Spinal cord (tissue), 10 donors: Measurements from ENCODE around the gene POLE2. TPM values are rescaled to one million over a fixed set of nuclear protein-coding genes. Genes with fewer than 3 reads are reported as not detected.
A peak's percentile ranks its signal among the peaks of the same experiment; 100 is the strongest.
"Not testable (repeated sequence)": the region's sequence is repeated elsewhere in the genome, so short reads cannot be mapped to it uniquely, and the experiment has no call there.

Experiments
- DNase-seq, 6 donors: peaks; one replicate each; pipeline versions ENCODE4 v3.0.0 to v3.0.0-alpha.2; 2013 to 2015; ENCODE audit warnings: low spot score in 6 of 6, low read depth in 4 of 6
- H3K27ac ChIP-seq: one replicate; pipeline ENCODE4 v1.5.1; 2013; ENCODE audit warnings: low read depth, low read length, control low read depth
- H3K27me3 ChIP-seq: one replicate; pipeline ENCODE4 v1.6.1; 2013; ENCODE audit warnings: low read length; ENCODE audit not compliant: control insufficient read depth, insufficient read depth
- H3K36me3 ChIP-seq: one replicate; pipeline ENCODE4 v1.6.1; 2013; ENCODE audit warnings: low read length; ENCODE audit not compliant: control insufficient read depth, insufficient read depth
- H3K4me1 ChIP-seq: one replicate; pipeline ENCODE4 v1.6.1; 2013; ENCODE audit warnings: low read length; ENCODE audit not compliant: control insufficient read depth, insufficient read depth
- H3K4me3 ChIP-seq: one replicate; pipeline ENCODE4 v1.5.1; 2013; ENCODE audit warnings: low read depth, low read length, control low read depth
- H3K9me3 ChIP-seq: one replicate; pipeline ENCODE4 v1.6.1; 2013; ENCODE audit warnings: low read length; ENCODE audit not compliant: control insufficient read depth, insufficient read depth
- WGBS: methylation state at CpG from one replicate; pipeline ENCODE4 v1.1.5; 2013; ENCODE audit warnings: missing lambda C conversion rate; ENCODE audit not compliant: insufficient coverage; 5-methylcytosine and 5-hydroxymethylcytosine counted together
- long read RNA-seq, 4 donors: transcript quantifications; one replicate each; lab custom pipeline, GENCODE V29; 2026
- polyA plus RNA-seq, 2 donors: library from polyadenylated mRNA; unstranded; fragments of 120-200 nt; gene quantifications; one replicate each; pipeline ENCODE4 v1.2.1, GENCODE V29; 2013; ENCODE audit not compliant: insufficient read length in 2 of 2
- total RNA-seq, 2 donors: library from RNA; depleted of rRNA in 1 of 2; stranded (reverse); fragments of 120-200 nt in 1 of 2; fragments of >200 nt in 1 of 2; gene quantifications; one replicate each; pipeline versions ENCODE4 v1.2.3 to v1.2.4, GENCODE V29; 2013 to 2014
- donor health status: healthy.

The POLE2 gene
- 10 to 100 TPM; 10.6 to 20.1 TPM for total RNA-seq
- 10 to 100 TPM in 1 of 2 donors, 1 to 10 TPM in 1; 8.3 to 14.8 TPM for polyA plus RNA-seq
- long read RNA-seq, donor 1, partial matches to known transcripts = 0 of 4 reads
- long read RNA-seq, donor 1, other reads (novel, unspliced or antisense) = 0 of 4 reads
- long read RNA-seq, donor 2 = 0 reads
- long read RNA-seq, donor 3 = 0 reads
- long read RNA-seq, donor 4, partial matches to known transcripts = 0 of 3 reads
- long read RNA-seq, donor 4, other reads (novel, unspliced or antisense) = 0 of 3 reads

- peak; percentile 54 to 92 (median 70) for DNase-seq
These were observed at the start of gene POLE2 for GRCh38 chr14:49687942-49688700. Gene POLE2, minus strand, starts transcription at chr14:49688214. Its CDS starts 11 bp downstream, at chr14:49688203.

GRCh38 chr14:49735669-49736068, 47.7 kb upstream of the POLE2 start:
- not testable (repeated sequence) for DNase-seq, H3K4me1 ChIP-seq, H3K4me3 ChIP-seq, H3K9me3 ChIP-seq, H3K27ac ChIP-seq, H3K27me3 ChIP-seq
- peaks cover 14% of the 10 kb centered on the region for H3K36me3 ChIP-seq
- WGBS = 100% methylated on average over 2 of the region's 4 CpGs

More at GRCh38 chr14:49687942-49688700, at the start of gene POLE2:
- Histone ChIP-seq H3K36me3 (no peaks in the 10 kb centered on the region), H3K27me3 (no peaks in the 10 kb centered on the region), H3K27ac (peak within 1 kb of the TSS; percentile 97), H3K9me3 (no peaks in the 10 kb centered on the region), H3K4me1 (peaks cover 10% of the 10 kb centered on the region), H3K4me3 (peak within 1 kb of the TSS; percentile 76)
- WGBS = 2% methylated on average over 65 of the region's 67 CpGs

- no peak for DNase-seq
- Histone ChIP-seq H3K4me1 (no peaks in the 10 kb centered on the region), H3K27ac (no peak overlapping the region), H3K36me3 (peaks cover 10% of the 10 kb centered on the region), H3K4me3 (no peak overlapping the region), H3K27me3 (no peaks in the 10 kb centered on the region), H3K9me3 (no peaks in the 10 kb centered on the region)
These were observed 45.8 kb upstream of the POLE2 start for GRCh38 chr14:49733836-49734235.

- H3K4me3 ChIP-seq = no peak overlapping the region
- no peaks in the 10 kb centered on the region for H3K27me3 ChIP-seq
- H3K4me1 ChIP-seq = no peaks in the 10 kb centered on the region
- H3K27ac ChIP-seq = no peak overlapping the region
- DNase-seq = peak in 1 of 6 donors; percentile 1
- H3K36me3 ChIP-seq = peaks cover 13% of the 10 kb centered on the region
- no peaks in the 10 kb centered on the region for H3K9me3 ChIP-seq
- WGBS = 80% methylated on average over 1 of the region's 3 CpGs
These were observed 44.9 kb upstream of the POLE2 start for GRCh38 chr14:49732896-49733295.

- H3K4me3 ChIP-seq = no peak overlapping the region
- H3K9me3 ChIP-seq = no peaks in the 10 kb centered on the region
- peaks cover 16% of the 10 kb centered on the region for H3K36me3 ChIP-seq
- WGBS = 100% methylated on average over 1 of the region's 5 CpGs
- no peaks in the 10 kb centered on the region for H3K4me1 ChIP-seq
- no peaks in the 10 kb centered on the region for H3K27me3 ChIP-seq
- no peak overlapping the region for H3K27ac ChIP-seq
- DNase-seq = no peak
These were observed 39.2 kb upstream of the POLE2 start for GRCh38 chr14:49727171-49727570.

- H3K27ac ChIP-seq, H3K9me3 ChIP-seq, H3K27me3 ChIP-seq, H3K4me1 ChIP-seq, DNase-seq, H3K4me3 ChIP-seq: not testable (repeated sequence)
- peaks cover 18% of the 10 kb centered on the region for H3K36me3 ChIP-seq
- WGBS = no CpG with 5 or more reads among the region's 9 CpGs
These were observed 33.9 kb upstream of the POLE2 start for GRCh38 chr14:49721733-49722435.

GRCh38 chr14:49720744-49721143, 32.7 kb upstream of the POLE2 start:
- Histone ChIP-seq H3K27me3 (no peaks in the 10 kb centered on the region), H3K4me1 (no peaks in the 10 kb centered on the region), H3K9me3 (no peaks in the 10 kb centered on the region), H3K27ac (no peak overlapping the region), H3K36me3 (peaks cover 12% of the 10 kb centered on the region), H3K4me3 (no peak overlapping the region)
- no peak for DNase-seq

- H3K27me3 ChIP-seq = not testable (repeated sequence)
These were observed 23.0 kb upstream of the POLE2 start for GRCh38 chr14:49710993-49711392.

GRCh38 chr14:49704471-49704870, 16.5 kb upstream of the POLE2 start:
- 93% methylated on average over 2 of the region's 4 CpGs for WGBS
- not testable (repeated sequence) for H3K4me3 ChIP-seq, H3K27ac ChIP-seq, DNase-seq, H3K4me1 ChIP-seq, H3K9me3 ChIP-seq, H3K27me3 ChIP-seq, H3K36me3 ChIP-seq

More at GRCh38 chr14:49710993-49711392, 23.0 kb upstream of the POLE2 start:
- WGBS = 100% methylated on average over 4 of the region's 11 CpGs
- DNase-seq, H3K4me1 ChIP-seq, H3K36me3 ChIP-seq, H3K9me3 ChIP-seq, H3K4me3 ChIP-seq, H3K27ac ChIP-seq: not testable (repeated sequence)
